LNCAP (cell line): Measurements from ENCODE around the gene ZRANB3.

Source experiments
- CTCF ChIP-seq: fragments of 450-650 bp; IDR thresholded peaks from 2 replicates; pipeline ENCODE4 v1.5.1; 2017; ENCODE audit warnings: mild to moderate bottlenecking

Gene ZRANB3

GRCh38 chr2:135530313-135531230, at the start of gene ZRANB3:
ZRANB3 (minus strand) TSS chr2:135531218.
- no peak for TF ChIP-seq CTCF

- TF ChIP-seq CTCF = peak; percentile 26; the same call in 1 of the 2 replicates
Measured at GRCh38 chr2:135573620-135574019, 42.6 kb upstream of the ZRANB3 start.

- no peak for TF ChIP-seq CTCF
Measured at GRCh38 chr2:135570884-135571283, 39.9 kb upstream of the ZRANB3 start.

DNA sequence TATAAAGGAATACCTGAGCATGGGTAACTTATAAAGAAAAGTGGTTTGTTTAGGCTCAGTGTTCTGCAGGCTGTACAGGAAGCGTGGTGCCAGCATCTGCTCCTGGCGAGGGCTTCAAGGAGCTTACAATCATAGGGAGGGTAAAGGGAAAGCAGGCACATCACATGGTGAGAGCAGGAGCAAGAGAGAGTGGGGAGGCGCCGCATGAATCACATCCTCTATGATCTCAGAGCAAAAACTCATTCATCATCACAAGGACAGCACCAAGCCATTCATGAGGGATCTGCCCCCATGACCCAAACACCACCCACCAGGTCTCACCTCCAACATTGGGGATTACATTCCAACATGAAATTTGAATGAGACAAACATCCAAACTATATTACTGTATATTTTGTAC, 32.8 kb upstream of the ZRANB3 start:
- no peak for TF ChIP-seq CTCF

- no peak for TF ChIP-seq CTCF
Measured at GRCh38 chr2:135561925-135562324, 30.9 kb upstream of the ZRANB3 start.

- no peak for TF ChIP-seq CTCF
Measured at GRCh38 chr2:135557530-135557929, 26.5 kb upstream of the ZRANB3 start.

GRCh38 chr2:135555311-135555710, 24.3 kb upstream of the ZRANB3 start:
- TF ChIP-seq CTCF = no peak
